GM18519 (cell line): ENCODE data around the gene PTPRD.
"Not testable (repeated sequence)": the region's sequence is repeated elsewhere in the genome, so short reads cannot be mapped to it uniquely, and the experiment has no call there.

Experiments
- ATAC-seq: cut with Tn5 transposase; IDR thresholded peaks from one replicate; pipeline ENCODE4 v1.9.1; 2021; ENCODE audit warnings: mild to moderate bottlenecking, moderate library complexity; ENCODE audit not compliant: unreplicated experiment, low FRiP score

The PTPRD gene

DNA sequence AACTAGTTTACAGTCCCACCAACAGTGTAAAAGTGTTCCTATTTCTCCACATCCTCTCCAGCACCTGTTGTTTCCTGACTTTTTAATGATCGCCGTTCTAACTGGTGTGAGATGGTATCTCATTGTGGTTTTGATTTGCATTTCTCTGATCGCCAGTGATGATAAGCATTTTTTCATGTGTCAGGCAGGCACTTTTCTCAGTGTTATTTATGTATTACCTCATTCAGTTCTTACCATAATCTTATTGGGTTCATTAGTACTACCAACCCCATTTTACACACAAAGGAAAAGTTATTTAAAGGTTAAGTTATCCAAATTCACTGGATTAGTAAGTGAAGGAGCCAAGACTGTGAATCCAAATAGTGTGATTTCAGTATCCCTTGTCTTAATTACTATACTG, 1644.5 kb downstream of the PTPRD start:
- not testable (repeated sequence) for ATAC-seq

GRCh38 chr9:8963885-8964284, 1648.9 kb downstream of the PTPRD start:
- ATAC-seq: no peak

DNA sequence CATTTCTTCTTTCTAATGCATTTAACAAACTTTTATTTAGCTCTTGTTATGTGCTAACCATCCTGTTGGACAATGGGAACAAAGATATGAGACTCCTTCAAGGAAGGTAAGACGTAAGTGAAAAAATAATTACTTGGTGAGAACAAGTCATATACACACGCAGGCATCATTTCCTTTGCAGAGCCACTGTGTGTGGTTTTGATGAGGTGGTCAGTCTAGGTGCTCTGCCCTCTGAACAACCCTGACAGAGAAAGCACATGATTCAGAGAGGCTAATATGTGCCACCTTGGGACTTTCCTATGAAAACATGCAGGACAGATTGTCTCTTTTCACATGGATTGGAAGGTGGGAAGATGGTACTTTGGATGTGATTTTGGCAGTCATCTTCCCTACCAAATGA, 1650.7 kb downstream of the PTPRD start:
- no peak for ATAC-seq

DNA sequence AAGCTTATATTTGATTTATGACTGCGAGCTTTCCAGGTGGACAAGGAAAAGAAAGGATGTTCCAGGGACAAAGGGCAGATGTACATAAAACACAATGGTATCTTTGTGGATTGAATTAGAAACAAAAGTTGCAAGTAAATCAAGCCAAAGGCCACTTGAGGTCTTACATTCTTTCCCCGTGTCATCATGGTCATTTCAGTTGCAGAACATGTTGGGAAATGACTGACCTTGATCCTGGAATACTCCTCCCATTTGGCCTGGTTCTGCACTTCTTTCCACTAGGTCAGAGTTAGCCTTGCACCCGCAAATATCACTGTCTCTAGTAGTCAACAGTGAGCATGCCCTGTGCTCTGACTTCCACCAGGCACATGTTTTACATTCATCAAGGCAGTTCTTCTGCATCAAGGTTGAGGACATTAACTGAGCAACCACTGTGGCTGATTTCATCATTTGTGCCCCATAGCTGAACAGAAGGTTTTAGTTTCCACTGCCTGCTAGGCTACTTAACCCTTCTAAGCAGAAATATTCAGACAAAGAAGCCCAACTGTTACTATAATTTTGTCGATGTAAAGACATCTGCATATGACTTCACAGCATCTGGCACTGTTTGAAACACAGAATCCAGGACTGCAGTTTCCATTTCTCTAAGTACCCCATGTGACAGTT, 1651.5 kb downstream of the PTPRD start:
- ATAC-seq: no peak

GRCh38 chr9:8960254-8960653, 1652.5 kb downstream of the PTPRD start:
- no peak for ATAC-seq

DNA sequence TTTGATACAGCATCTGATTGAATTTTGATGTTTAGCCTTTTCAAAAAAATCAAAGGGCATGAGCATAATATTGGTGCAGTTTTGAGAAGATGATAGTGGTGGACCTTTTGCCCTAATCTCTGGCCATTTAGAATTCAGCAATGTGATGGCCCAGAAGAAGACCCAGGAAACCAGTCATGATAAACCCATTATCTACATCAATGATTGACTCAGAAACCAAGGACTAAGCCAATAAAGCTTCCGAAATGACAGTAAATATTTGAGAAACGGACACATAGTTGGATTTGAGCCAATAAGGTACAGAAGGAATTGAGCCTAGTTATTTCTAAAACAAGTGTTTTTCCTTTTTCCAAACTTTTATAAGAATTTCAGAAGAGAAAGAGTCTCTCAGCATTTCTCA, 1654.4 kb downstream of the PTPRD start:
- no peak for ATAC-seq

GRCh38 chr9:8955315-8955714, 1657.5 kb downstream of the PTPRD start:
- ATAC-seq: no peak

- ATAC-seq: no peak
These were observed 1666.3 kb downstream of the PTPRD start for GRCh38 chr9:8946461-8946860.

GRCh38 chr9:8943392-8943791, 1669.4 kb downstream of the PTPRD start:
- no peak for ATAC-seq

DNA sequence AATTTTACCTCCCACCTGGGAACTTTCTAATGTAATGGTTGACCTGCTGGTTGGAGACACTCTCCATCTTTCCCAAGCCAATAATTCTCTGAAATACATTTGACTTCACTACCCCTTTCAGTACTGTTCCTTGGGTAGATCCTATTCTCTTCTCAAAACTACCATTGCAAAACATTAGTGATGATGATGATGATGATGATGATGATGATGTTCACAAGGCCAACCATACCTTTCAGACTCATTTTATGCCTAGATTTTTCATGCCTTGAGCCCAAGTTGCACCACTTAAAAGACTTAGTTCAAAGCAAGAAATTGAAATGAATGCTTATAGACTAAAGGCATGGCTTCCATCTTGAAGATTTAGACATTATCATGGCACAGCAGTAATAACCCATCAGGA, 1672.2 kb downstream of the PTPRD start:
- ATAC-seq: no peak

GRCh38 chr9:8926461-8926860, 1686.3 kb downstream of the PTPRD start:
- ATAC-seq: no peak

DNA sequence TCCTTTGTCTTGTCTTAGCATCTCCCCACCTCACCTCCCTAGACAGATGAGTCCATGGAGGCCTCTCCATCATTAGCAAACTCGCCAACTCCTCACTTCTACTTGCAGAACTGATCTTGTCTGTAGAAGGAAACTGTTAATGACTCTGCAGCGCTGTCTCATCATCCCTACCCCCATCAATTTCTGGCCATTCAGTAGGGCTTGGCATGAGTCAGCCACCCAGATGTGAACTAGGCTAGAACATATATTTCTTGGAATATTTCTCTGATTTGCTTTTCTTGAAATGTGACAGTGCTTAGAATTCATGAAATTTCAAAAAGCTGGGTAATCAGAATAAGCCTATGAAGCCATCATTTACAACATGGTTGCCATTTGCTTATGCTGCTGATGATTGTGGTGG, 1688.2 kb downstream of the PTPRD start:
- ATAC-seq: no peak

- not testable (repeated sequence) for ATAC-seq
These were observed 1692.2 kb downstream of the PTPRD start for GRCh38 chr9:8920478-8921183.

GRCh38 chr9:8917956-8918739, 1694.7 kb downstream of the PTPRD start:
- no peak for ATAC-seq

DNA sequence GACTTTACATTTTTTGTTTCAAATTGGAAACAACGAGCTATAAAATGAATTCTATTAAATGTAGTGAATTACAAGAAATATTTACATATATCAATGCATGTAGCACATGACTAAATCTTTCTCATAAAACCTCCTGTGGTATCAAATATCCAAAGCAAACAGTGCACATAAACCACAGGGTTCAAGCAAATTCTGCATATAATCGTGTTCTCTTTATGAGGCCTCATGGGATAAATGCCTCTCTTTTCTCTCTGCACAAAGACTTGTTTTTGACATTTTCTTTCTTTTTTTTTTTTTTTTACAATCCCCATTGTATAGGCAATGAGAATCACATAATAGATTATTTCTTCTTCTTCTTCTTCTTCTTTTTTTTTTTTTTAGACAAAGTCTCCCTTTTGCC, 1696.0 kb downstream of the PTPRD start:
- no peak for ATAC-seq

GRCh38 chr9:8907868-8908267, 1704.9 kb downstream of the PTPRD start:
- no peak for ATAC-seq

DNA sequence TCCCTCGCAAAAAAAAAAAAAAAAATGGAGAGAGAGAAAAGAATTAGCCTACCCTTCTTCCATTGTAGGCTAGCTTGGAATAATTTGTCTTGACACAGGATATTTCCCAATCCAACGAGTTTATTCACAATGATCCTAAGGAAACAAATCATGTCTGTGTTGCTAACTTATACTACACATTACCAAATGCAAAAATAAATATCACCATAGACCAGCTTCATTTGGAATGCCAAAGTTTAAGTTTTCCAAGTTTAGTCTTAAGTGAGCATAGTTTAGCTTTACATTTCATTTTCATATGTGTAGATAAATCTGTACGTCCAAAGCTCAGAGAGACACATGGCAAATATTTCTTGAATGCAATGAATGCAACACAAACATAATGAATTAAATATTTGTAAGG, 1707.1 kb downstream of the PTPRD start:
- no peak for ATAC-seq

- no peak for ATAC-seq
These were observed 1707.9 kb downstream of the PTPRD start for GRCh38 chr9:8904771-8905515.

DNA sequence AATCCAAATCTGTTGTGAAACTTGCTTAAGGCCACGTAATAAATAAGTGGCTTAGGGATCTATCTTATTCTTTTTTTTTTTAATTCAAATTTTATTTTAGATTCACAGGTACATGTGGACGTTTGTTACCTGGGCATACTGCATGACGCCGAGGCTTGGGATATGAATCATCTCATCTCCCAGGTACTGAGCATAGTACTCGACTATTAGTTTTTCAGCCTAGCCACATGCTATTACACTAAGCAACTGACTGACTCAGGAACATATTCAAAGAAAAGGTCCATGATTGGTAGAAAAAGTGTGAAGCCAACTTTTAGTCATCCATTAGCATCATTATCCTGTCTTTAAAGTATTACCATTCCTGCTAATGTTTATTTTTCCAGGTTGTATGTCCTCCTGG, 1709.7 kb downstream of the PTPRD start:
- no peak for ATAC-seq

DNA sequence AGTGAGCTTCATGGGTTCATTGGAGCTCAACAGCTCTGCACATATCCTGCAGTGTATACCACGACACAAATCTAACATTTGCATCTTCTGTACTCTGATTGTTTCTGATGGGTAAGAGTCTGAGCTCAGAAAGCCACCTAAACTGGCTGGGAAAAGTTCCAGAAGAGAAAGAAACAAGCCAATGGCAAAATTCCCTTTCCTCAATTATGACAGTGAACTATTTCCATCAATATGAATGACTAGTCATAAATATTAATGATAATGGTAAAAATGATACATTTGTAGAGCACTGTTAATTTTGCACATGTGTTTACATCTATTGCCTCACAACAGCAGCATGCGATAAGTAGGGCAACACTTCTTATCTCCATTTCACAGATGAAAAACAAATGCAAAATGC, 1711.7 kb downstream of the PTPRD start:
- no peak for ATAC-seq

GRCh38 chr9:8899511-8899910, 1713.3 kb downstream of the PTPRD start:
- no peak for ATAC-seq
